Activated naive CD8-positive, alpha-beta T cell treated with anti-CD3 and anti-CD28 coated beads, Interleukin-2, amount 50 U/mL, for 16 hours (primary cell): ENCODE data around the gene CTSA.

Experiments
- DNase-seq: peaks from one replicate; pipeline ENCODE4 v3.0.0-alpha.2; 2020; ENCODE audit warnings: low read depth, low spot score

The CTSA gene

DNA sequence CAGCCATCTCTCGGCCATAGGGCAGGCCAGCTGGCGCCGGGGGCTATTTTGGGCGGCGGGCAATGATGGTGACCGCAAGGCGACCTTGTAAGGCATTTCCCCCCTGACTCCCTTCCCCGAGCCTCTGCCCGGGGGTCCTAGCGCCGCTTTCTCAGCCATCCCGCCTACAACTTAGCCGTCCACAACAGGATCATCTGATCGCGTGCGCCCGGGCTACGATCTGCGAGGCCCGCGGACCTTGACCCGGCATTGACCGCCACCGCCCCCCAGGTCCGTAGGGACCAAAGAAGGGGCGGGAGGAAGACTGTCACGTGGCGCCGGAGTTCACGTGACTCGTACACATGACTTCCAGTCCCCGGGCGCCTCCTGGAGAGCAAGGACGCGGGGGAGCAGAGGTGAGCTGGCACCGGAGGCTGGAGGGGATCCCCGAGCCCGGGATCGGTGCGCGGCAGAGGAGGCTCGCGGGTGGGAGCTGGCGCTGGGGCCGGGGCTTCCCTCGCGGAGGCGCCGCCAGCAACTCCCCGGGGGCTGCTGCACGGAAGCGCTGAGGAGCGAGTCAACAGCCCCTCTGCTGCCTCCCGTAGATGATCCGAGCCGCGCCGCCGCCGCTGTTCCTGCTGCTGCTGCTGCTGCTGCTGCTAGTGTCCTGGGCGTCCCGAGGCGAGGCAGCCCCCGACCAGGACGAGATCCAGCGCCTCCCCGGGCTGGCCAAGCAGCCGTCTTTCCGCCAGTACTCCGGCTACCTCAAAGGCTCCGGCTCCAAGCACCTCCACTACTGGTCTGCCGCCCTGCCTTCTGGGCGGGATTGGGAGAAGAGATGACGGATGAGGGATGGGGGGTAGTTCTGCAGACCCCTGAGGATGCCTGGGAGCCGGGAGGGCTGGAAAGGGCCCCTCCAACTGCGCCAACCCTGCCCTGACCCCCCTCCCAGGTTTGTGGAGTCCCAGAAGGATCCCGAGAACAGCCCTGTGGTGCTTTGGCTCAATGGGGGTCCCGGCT lies at the start of gene CTSA, which contains the start of gene NEURL2:
TSS of gene CTSA (plus strand) at position 351 of the 999 bp plus-strand sequence. CDS start at position 585, 234 bp downstream.
TSS of gene NEURL2 (minus strand) at position 224 of the 999 bp plus-strand sequence. CDS start at position 7, 217 bp downstream.
- peak; percentile 73 for DNase-seq

DNA sequence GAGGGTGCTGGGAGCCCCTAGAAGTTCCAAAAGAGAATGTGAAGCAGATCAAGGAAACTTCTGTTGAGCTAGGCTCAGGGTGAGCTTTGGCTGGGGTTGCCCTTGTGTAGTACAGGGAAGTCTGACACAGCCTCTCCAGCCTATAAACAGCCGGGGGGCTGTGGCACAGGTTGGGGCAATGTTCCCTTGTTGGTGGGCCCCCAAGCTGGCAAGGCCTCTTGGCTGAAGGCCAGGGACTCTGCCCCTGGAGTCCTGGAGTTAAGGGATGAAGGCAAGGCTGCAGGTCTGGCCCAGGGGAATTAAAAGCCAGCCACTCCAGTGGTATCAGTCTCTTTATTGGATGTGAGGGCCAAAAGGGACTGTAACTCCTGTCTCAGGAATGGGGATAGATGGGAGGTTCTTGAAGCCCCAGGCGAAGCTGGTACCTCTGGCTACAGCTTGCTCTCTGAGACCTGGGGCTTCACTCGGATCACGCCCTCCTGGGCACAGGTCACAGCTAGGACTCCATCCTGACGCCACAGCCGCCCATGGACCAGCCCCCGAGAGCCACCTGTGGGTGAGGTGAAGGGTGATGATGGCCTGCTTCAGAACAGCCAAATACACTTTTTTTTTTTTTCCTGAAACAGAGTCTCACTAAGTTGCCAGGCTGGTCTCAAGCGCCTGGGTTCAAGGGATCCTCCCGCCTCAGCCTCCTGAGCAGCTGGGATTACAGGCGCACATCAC lies 49.6 kb upstream of the CTSA start:
- DNase-seq, result no peak

GRCh38 chr20:45842169-45842812 lies 48.8 kb upstream of the CTSA start:
- DNase-seq, result no peak

- no peak for DNase-seq
These were observed 47.6 kb upstream of the CTSA start for GRCh38 chr20:45843506-45843905.

- DNase-seq, result no peak
These were observed 45.7 kb upstream of the CTSA start for GRCh38 chr20:45845452-45845851.

DNA sequence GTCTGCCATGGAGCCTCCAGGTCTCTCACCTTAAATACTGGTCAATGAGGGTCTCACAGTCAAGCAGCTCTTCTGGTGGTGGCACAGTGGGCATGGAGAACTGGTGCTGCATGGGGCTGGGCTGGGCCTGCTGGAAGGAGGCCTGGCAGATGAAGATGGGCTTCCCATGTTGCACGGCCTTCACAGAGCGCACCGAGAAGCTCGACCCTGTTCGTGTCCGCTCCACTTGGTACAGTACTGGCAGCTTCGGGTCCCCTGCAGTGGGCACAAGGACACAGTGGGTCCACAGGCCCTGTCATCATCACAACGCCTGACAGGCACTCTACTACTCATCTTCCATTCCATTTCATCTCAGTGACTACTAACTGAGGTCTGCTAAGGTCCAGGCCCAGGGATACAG lies 42.7 kb upstream of the CTSA start:
- no peak for DNase-seq

DNA sequence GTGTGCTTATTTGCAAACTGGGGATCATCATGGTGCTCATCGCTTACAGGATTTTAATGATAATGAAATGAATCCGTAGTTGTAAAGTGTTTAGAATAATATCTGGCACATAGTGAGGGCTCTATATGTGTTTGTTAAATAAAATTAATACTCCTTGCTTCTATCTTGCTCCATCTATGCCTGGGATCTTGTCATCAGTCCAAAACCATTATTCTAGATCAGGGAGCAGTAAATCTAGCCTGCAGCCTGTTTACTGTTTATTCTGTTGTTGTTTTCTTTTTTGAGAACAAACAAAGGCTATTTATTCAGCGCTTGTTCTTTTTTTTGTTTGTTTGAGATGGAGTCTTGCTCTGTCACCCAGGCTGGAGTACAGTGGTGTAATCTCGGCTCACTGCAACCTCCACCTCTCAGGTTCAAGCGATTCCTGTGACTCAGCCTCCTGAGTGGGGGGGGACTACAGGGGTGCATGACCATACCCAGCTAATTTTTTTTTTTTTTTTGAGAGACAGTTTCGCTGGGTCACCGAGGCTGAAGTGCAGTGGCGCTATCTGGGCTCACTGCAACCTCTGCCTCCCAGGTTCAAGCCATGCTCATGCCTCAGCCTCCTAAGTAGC lies 42.1 kb upstream of the CTSA start:
- no peak for DNase-seq

- no peak for DNase-seq
These were observed 40.9 kb upstream of the CTSA start for GRCh38 chr20:45850238-45850637.

DNA sequence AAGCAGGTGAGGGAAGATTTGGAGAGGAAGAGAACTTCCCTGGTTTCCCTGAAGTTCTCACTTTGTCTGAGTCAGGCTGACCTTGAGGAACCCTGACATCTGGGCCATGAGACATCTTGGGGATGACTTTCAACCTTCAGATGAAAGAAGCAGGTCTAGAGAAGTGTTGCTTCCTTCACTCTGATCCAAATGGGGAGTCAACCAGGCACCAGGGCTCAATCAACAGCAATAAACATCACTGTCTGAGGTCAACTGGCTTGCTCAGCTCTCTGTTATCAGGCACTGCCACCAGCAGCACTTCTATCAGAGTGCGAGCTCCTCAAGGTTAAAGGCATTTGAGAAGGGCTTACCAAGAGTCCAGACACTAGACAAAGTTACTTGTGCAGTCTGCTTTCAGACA lies 40.2 kb upstream of the CTSA start:
- no peak for DNase-seq

DNA sequence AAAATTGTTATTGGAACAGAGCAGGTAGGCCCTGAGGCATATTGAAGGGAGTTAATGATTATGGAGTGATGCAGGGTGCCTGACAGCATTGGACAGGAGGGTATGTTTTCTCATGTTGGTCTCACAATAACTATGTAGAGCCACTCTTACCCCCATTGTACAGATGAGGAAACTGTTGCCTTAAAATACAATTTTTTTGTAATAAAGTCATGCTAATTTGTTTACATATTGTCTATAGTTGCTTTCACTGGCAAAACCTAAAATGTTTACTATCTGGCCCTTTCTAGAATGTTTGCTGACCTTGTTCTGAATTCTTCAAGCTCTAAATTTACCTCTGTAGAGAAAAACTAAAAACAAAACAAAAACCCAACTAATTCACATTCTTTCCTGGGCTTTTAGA lies 39.6 kb upstream of the CTSA start:
- no peak for DNase-seq

DNA sequence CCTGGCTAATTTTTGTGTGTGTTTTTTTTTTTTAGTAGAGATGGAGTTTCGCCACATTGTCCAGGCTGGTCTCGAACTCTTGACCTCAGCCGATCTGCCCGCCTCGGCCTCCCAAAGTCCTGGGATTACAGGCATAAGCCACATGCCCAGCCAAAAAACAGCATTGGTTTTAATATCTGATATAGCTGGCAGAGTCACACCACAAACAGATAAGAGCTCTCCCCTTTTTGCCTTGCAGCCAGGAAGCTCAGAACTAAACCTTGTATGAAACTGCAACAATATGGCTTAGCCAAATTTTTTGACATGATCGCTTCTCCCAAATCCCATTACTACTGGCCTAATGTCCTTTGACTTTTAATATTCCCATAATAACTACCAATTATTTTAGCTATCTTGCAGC lies 38.8 kb upstream of the CTSA start:
- DNase-seq, result no peak

- no peak for DNase-seq
These were observed 37.7 kb upstream of the CTSA start for GRCh38 chr20:45853484-45853883.

GRCh38 chr20:45857114-45857881 lies 33.8 kb upstream of the CTSA start, which contains the start of the genes ACOT8 and ZSWIM3:
Gene ACOT8, minus strand, starts transcription at chr20:45857392. Its CDS starts 77 bp downstream, at chr20:45857315.
Gene ZSWIM3, plus strand, starts transcription at chr20:45857614. Its CDS starts 212 bp downstream, at chr20:45857826.
- peak; percentile 85 for DNase-seq

DNA sequence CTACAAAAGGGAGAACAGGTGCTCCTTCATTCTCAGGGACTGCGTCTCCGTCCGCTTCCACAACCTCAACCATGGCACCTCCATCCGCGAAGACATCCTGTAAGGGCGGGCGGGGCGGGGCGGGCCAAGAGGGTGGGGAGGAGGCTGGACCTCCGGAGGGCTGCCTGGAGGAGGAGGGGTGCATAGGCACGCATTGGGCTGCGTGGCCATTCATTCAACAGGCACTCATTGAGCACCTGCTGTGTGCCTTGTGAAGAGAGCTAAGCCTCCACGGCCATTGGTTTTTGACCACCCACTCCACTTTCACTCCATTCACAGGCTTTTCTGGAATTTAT lies 33.3 kb upstream of the CTSA start:
- DNase-seq, result no peak

- no peak for DNase-seq
These were observed 31.2 kb upstream of the CTSA start for GRCh38 chr20:45859916-45860315.

DNA sequence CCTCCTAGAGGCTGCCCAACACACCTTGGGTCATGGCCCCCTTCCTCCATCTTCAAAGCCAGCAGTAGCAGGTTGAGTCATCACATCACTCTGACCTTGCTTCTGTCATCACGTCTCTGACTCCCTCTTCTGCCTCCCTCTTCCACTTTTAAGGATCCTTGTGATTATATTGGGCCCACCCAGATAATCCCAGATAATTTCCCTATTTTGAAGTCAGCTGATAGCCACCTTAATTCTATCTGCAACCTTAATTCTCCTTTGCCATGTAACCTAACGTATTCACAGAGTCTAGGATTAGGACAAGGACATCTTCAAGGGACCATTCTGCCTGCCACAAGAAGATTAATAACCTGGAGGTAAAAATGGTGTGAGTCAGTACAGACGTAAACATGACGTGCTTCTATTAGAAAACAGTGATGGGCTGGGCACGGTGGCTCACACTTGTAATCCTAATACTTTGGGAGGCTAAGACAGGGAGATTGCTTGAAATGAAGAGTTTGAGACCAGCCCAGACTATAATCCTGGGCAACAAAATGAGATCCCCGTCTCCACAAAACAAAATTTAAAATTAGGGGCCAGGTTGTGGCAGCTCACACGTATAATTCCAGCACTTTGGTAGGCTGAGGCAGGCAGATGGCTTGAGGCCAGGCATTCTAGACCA lies 30.4 kb upstream of the CTSA start:
- DNase-seq, result no peak

GRCh38 chr20:45861221-45862075 lies 29.7 kb upstream of the CTSA start:
- DNase-seq, result no peak

- DNase-seq, result no peak
These were observed 27.3 kb upstream of the CTSA start for GRCh38 chr20:45863543-45864470.
